ENCODE measurements around the gene ABTB2. TPM values are rescaled to one million over a fixed set of nuclear protein-coding genes. Genes with fewer than 3 reads are reported as not detected.
"Not testable (repeated sequence)": the region's sequence is repeated elsewhere in the genome, so short reads cannot be mapped to it uniquely, and the experiment has no call there.

Gene ABTB2
- total and polyA plus RNA-seq, 2 of the 8 experiments (the other 6 are each of a cell fraction or from before 2014, with no cell fraction given) = 7.7 to 10.2 TPM

DNA sequence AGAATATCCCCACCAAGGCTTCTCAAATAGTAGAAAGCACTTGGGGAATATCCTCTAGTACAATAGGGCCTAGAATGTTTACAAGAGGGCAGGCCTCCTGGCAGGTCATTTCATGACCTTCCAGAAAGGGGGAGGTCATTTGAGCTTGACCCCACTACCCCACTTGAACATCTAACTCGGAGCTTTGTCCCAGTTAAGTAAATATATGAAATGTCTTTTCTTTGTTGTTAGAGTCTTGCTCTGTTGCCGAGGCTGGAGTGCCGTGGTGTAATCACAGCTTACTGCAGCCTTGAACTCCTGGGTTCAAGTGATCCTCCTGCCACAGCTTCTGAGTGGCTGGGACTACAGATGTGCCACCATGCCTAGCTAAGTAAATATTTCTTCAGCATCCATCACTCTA lies 108.4 kb downstream of the ABTB2 start (continued):
- TF ChIP-seq, protein P1, sequence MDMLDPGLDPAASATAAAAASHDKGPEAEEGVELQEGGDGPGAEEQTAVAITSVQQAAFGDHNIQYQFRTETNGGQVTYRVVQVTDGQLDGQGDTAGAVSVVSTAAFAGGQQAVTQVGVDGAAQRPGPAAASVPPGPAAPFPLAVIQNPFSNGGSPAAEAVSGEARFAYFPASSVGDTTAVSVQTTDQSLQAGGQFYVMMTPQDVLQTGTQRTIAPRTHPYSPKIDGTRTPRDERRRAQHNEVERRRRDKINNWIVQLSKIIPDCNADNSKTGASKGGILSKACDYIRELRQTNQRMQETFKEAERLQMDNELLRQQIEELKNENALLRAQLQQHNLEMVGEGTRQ (IDR thresholded peaks at IDR 0.05; ENCODE audit: low read length) = no peak
- TF ChIP-seq RFX5 (IDR thresholded peaks at IDR 0.05; ENCODE audit: borderline replicate concordance, low read depth, low read length) (no peak), BRCA1 (IDR thresholded peaks at IDR 0.05; ENCODE audit: low read depth, low read length) (no peak), BACH1 (IDR thresholded peaks at IDR 0.05; ENCODE audit: low read length) (no peak), NRF1 (IDR thresholded peaks at IDR 0.05; ENCODE audit: low read depth, low read length) (no peak), SIRT6 (IDR thresholded peaks at IDR 0.05; ENCODE audit: low read length) (no peak)

DNA sequence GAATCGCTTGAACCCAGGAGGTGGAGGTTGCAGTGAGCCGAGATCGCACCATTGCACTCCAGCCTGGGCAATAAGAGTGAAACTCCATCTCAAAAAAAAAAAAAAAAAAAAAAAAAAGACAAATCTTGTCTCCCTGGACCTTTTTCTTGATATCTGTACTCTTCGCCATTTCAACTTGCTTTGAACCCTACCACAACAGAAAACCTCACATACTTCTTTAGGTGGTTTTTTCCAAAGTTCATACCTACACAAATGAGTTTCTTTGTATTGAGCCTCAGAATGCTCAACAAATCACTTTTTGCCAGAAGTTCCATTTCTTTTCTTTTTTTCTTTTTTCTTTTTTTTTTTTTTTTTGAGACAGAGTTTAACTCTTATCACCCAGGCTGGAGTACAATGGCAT lies 111.3 kb downstream of the ABTB2 start:
- H2AK5ac ChIP-seq (ENCODE audit: low read depth, low read length); H4K8ac ChIP-seq (ENCODE audit: extremely low read depth, insufficient read depth, low read length); H3K79me1 ChIP-seq (ENCODE audit: low read depth, low read length); H2AFZ ChIP-seq (ENCODE audit: low read length); H2BK20ac ChIP-seq (ENCODE audit: low read length); H3K79me2 ChIP-seq (ENCODE audit: control insufficient read depth in 1 of 2, insufficient read depth in 2 of 2, low read length in 2 of 2); POLR2A ChIA-PET (ENCODE audit: partially characterized antibody); H3K56ac ChIP-seq (replicated peaks; ENCODE audit: insufficient read length, low read depth, low read length); H3K36me3 ChIP-seq (ENCODE audit: control insufficient read depth in 2 of 4, insufficient read depth in 4 of 4, low read length in 3 of 4); FAIRE-seq; H4K5ac ChIP-seq (ENCODE audit: insufficient read length, low read depth, low read length); H2BK120ac ChIP-seq (replicated peaks; ENCODE audit: low read depth, low read length); H3K9me3 ChIP-seq (ENCODE audit: insufficient read depth in 2 of 2, low read depth in 1 of 2, low read length in 1 of 2); H3K27ac ChIP-seq (ENCODE audit: low read depth, low read length); H3K14ac ChIP-seq (ENCODE audit: insufficient read length); DNase-seq (ENCODE audit: low read depth in 1 of 2, low spot score in 2 of 2); H3K4me1 ChIP-seq (replicated peaks in 1 of 4; ENCODE audit: control insufficient read depth in 3 of 4, insufficient read depth in 4 of 4, low read length in 3 of 4); H4K20me1 ChIP-seq (replicated peaks in 1 of 2; ENCODE audit: control insufficient read depth in 1 of 2, insufficient read depth in 2 of 2, low read length in 2 of 2); H2BK12ac ChIP-seq (ENCODE audit: low read depth, low read length); H3K23ac ChIP-seq (ENCODE audit: insufficient read length); H3K4ac ChIP-seq (replicated peaks; ENCODE audit: insufficient read length, low read depth, low read length); H3K18ac ChIP-seq (ENCODE audit: extremely low read depth, low read length); H3K27me3 ChIP-seq (replicated peaks in 1 of 4; ENCODE audit: control insufficient read depth in 3 of 4, extremely low read depth in 1 of 4, insufficient read depth in 3 of 4, low read length in 3 of 4); H3K9ac ChIP-seq (replicated peaks in 1 of 4; ENCODE audit: extremely low read depth in 1 of 4, low read depth in 3 of 4, low read length in 3 of 4); H2BK15ac ChIP-seq (ENCODE audit: low read length); H3K4me3 ChIP-seq (ENCODE audit: extremely low read depth in 1 of 4, insufficient read depth in 2 of 4, low read depth in 3 of 4, low read length in 4 of 4); H3K23me2 ChIP-seq (ENCODE audit: low read depth, low read length); H3K4me2 ChIP-seq (ENCODE audit: insufficient read depth in 1 of 2, low read depth in 2 of 2, low read length in 2 of 2); H4K91ac ChIP-seq (replicated peaks; ENCODE audit: insufficient read length, low read length); H2BK5ac ChIP-seq (ENCODE audit: low read depth, low read length): not testable (repeated sequence)
- 87% methylated on average over 4 of the region's 4 CpGs; no CpG with 5 or more reads in 1 of the 2 experiments for WGBS, 2 experiments (ENCODE audit: extremely low coverage in 1 of 2, insufficient coverage in 1 of 2, insufficient read length in 1 of 2, insufficient replicate concordance in 2 of 2, low coverage in 1 of 2, low lambda C conversion rate in 2 of 2, missing lambda C conversion rate in 1 of 2)
- CTCF ChIA-PET (ENCODE audit: partially characterized antibody) = interaction anchor here (1.7 kb wide), 1 partner anchor 10 kb away, joined by 6 read pairs; no protein-coding TSS in a partner anchor
